Activated naive CD8-positive, alpha-beta T cell treated with anti-CD3 and anti-CD28 coated beads for 36 hours (primary cell): ENCODE data around the gene GNAZ. TPM values are rescaled to one million over a fixed set of nuclear protein-coding genes. Genes with fewer than 3 reads are reported as not detected.
"Not testable (repeated sequence)": the region's sequence is repeated elsewhere in the genome, so short reads cannot be mapped to it uniquely, and the experiment has no call there.

Experiments
- DNase-seq: peaks from one replicate; pipeline ENCODE4 v3.0.0; 2021
- H3K27ac Mint-ChIP-seq: one replicate; pipeline ENCODE4 v1.8.0; 2022; ENCODE audit warnings: mild to moderate bottlenecking, moderate library complexity, mixed read lengths
- H3K27me3 Mint-ChIP-seq: one replicate; pipeline ENCODE4 v1.8.0; 2022; ENCODE audit warnings: mild to moderate bottlenecking, mixed read lengths
- H3K36me3 Mint-ChIP-seq: one replicate; pipeline ENCODE4 v1.8.0; 2021; ENCODE audit warnings: mild to moderate bottlenecking, mixed read lengths
- H3K4me1 Mint-ChIP-seq: one replicate; pipeline ENCODE4 v1.8.0; 2021; ENCODE audit warnings: mixed read lengths
- H3K4me3 Mint-ChIP-seq: one replicate; pipeline ENCODE4 v1.8.0; 2022; ENCODE audit warnings: mild to moderate bottlenecking, moderate library complexity, mixed read lengths
- H3K9me3 Mint-ChIP-seq: one replicate; pipeline ENCODE4 v1.8.0; 2022; ENCODE audit warnings: mixed read lengths
- total RNA-seq, 2 experiments: library from RNA; stranded (reverse); gene quantifications; one replicate each; pipeline ENCODE4 v1.2.3, GENCODE V29; 2021

GNAZ gene
- total RNA-seq, 2 experiments from 2014 or later: 0.43 to 0.54 TPM

DNA sequence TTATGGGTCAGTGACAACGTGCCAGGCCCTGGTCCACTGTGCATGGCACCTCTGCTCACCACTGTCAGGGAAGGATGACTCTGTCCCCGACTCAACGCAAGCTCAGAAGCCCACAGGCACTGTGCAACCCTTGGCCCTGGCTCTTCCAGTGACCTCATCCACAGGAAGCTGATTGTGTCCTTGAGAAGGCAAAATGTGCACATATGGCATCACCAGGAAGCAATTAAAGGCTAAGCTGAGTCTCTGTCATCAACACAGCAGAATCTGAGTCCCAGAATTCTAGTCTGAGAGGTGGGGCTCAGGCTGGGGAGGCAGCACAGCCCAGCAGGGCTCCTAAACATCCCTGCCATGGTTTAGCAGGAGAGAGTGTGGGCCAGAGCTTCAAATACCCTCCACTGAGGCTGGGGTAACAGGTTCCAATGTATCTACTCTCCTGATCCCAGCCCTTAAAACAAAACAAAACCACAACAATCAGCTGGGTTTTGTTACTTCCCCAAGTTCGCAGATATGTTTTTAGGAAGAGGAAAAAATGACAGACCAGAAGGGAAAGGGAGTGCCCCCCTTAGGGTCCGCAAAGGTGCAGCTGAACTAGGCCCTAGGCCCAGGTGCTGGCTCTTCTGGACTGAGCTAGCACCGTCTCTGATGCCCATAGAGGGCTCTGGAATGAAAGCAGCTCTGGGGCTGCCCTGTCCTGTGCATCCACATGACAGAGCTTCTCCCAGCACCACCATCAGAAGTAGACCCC, 33.5 kb upstream of the GNAZ start:
- H3K27ac Mint-ChIP-seq: peak overlapping the region; percentile 66

DNA sequence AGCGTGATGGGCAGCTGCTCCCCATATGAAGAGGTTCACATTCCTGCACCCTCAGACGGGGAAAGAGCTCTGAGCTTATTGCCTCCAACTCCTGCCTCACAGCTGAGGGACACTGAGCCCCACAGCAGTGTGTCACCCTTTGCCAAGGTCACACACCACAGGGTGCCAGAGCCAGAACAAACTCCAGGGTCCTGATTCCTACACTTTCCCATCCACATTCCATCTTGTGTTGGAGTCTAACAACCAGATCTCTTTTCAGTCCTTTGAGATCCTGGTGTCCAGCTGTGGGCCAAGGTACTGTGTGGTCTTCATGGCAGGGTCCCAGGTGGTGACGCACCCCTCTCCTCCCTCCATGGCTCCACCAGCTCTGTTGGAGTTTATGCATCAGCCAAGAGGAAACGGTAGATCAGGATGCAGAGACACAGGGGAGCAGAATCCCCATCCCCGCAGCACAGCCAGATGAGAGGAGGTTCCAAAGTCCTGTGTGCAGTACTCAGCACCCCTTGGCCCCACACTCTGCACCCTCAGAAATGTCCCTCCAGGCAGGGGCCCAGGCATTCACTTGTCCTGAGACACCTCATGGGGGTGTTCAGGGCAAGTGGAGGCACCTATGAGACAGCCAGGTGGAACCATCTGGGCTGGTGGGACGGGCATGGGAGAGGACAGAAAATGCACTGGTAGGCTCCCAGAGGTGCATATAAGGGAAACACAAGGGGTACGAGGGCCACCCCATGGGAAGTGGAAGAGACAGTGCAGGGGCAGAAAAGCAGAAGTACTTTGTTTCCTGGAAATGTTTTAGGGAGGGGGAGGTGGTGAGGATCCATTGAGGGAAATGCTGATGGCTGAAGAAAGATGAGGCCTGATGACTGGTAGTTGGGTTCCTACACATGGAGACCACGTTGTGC, 32.6 kb upstream of the GNAZ start:
- no peaks in the 10 kb centered on the region for H3K9me3 Mint-ChIP-seq
- H3K27me3 Mint-ChIP-seq: peaks cover 9% of the 10 kb centered on the region
- H3K27ac Mint-ChIP-seq: no peak overlapping the region
- peaks cover 9% of the 10 kb centered on the region for H3K4me1 Mint-ChIP-seq
- no peaks in the 10 kb centered on the region for H3K36me3 Mint-ChIP-seq
- no peak overlapping the region for H3K4me3 Mint-ChIP-seq
- no peak for DNase-seq

More for the DNA sequence above, 33.5 kb upstream of the GNAZ start:
- Mint-ChIP-seq H3K36me3 (no peaks in the 10 kb centered on the region), H3K27me3 (peaks cover 9% of the 10 kb centered on the region), H3K4me3 (no peak overlapping the region), H3K9me3 (no peaks in the 10 kb centered on the region), H3K4me1 (peaks cover 9% of the 10 kb centered on the region)
- DNase-seq: no peak

GRCh38 chr22:23038334-23038642, 32.0 kb upstream of the GNAZ start:
- Mint-ChIP-seq H3K27me3 (peaks cover 9% of the 10 kb centered on the region), H3K4me1 (peaks cover 9% of the 10 kb centered on the region), H3K36me3 (no peaks in the 10 kb centered on the region), H3K9me3 (no peaks in the 10 kb centered on the region), H3K4me3 (no peak overlapping the region), H3K27ac (no peak overlapping the region)
- DNase-seq: no peak

DNA sequence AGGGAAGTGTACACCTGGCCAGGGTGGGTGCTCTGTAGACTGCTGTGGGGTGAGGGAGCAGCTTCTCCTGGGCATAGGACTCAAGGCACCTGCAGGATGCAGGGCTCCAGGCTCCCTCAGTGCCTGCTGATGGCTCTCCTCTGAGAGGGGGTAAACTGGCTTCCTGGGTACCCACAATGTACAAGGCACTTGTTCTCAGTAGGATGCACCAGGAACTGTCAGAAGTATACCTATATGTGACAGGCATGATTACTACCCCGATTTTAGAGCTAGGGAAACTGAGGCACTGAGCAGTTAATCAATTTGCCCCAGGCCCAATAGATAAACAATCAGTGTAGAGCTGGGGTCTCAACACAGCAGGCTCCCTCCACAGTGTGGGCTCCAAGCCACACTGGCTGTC, 31.4 kb upstream of the GNAZ start:
- Mint-ChIP-seq H3K27ac (no peak overlapping the region), H3K27me3 (peaks cover 9% of the 10 kb centered on the region), H3K9me3 (no peaks in the 10 kb centered on the region), H3K4me1 (peaks cover 9% of the 10 kb centered on the region), H3K4me3 (no peak overlapping the region), H3K36me3 (no peaks in the 10 kb centered on the region)
- DNase-seq: no peak

GRCh38 chr22:23042179-23042578, 28.1 kb upstream of the GNAZ start:
- DNase-seq: no peak
- H3K9me3 Mint-ChIP-seq: peaks cover 2% of the 10 kb centered on the region
- H3K4me1 Mint-ChIP-seq: no peaks in the 10 kb centered on the region
- H3K4me3 Mint-ChIP-seq: no peak overlapping the region
- peaks cover 2% of the 10 kb centered on the region for H3K36me3 Mint-ChIP-seq
- H3K27me3 Mint-ChIP-seq: peaks cover 13% of the 10 kb centered on the region
- H3K27ac Mint-ChIP-seq: no peak overlapping the region

GRCh38 chr22:23044570-23044969, 25.7 kb upstream of the GNAZ start:
- Mint-ChIP-seq H3K27me3 (peaks cover 32% of the 10 kb centered on the region), H3K9me3 (peaks cover 2% of the 10 kb centered on the region), H3K36me3 (peaks cover 2% of the 10 kb centered on the region), H3K4me1 (no peaks in the 10 kb centered on the region), H3K27ac (no peak overlapping the region), H3K4me3 (no peak overlapping the region)
- DNase-seq: no peak

GRCh38 chr22:23045461-23045860, 24.9 kb upstream of the GNAZ start:
- H3K27ac Mint-ChIP-seq: no peak overlapping the region
- DNase-seq: no peak
- H3K36me3 Mint-ChIP-seq: peaks cover 2% of the 10 kb centered on the region
- peaks cover 33% of the 10 kb centered on the region for H3K27me3 Mint-ChIP-seq
- peaks cover 2% of the 10 kb centered on the region for H3K9me3 Mint-ChIP-seq
- no peaks in the 10 kb centered on the region for H3K4me1 Mint-ChIP-seq
- H3K4me3 Mint-ChIP-seq: no peak overlapping the region

- Mint-ChIP-seq H3K27me3 (peaks cover 37% of the 10 kb centered on the region), H3K36me3 (peaks cover 2% of the 10 kb centered on the region), H3K9me3 (peaks cover 2% of the 10 kb centered on the region), H3K4me1 (peaks cover 2% of the 10 kb centered on the region), H3K4me3 (no peak overlapping the region), H3K27ac (no peak overlapping the region)
- no peak for DNase-seq
These were observed 23.1 kb upstream of the GNAZ start for GRCh38 chr22:23047265-23047664.

DNA sequence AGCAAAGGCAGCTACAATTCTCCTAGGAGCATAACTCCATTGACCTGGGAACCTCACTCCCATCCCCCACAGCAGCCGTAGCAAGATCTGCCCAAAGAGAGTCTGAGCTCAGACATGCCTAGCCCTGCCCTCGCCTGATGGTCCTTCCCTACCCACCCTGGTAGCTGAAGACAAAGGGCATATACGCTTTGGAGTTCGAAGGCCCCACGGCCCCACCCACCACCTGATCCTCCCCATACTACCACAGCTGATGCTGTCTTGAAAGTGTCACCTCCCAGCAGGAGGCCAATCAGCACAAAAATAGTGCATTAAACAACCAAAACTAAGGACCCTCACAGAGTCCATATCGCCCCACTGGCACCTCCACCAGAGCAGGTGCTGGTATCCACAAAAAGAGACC, 22.6 kb upstream of the GNAZ start:
- H3K27ac Mint-ChIP-seq: no peak overlapping the region
- H3K4me1 Mint-ChIP-seq: peaks cover 2% of the 10 kb centered on the region
- peaks cover 37% of the 10 kb centered on the region for H3K27me3 Mint-ChIP-seq
- no peak for DNase-seq
- peaks cover 2% of the 10 kb centered on the region for H3K36me3 Mint-ChIP-seq
- peaks cover 2% of the 10 kb centered on the region for H3K9me3 Mint-ChIP-seq
- H3K4me3 Mint-ChIP-seq: no peak overlapping the region

DNA sequence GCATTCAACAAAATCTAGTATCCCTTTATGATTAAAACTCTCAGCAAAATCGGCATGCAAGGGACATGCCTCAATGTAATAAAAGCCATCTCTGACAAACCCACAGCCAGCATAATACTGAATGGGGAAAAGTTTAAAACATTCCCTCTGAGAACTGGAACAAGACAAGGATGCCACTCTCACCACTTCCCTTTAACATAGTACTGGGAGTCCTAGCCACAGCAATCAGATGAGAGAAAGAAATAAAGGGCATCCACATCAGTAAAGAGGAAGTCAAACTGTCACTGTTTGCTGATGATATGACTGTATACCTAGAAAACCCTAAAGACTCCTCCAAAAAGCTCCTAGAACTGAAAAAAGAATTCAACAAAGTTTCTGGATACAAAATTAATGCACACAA, 19.8 kb upstream of the GNAZ start:
- H3K9me3 Mint-ChIP-seq, H3K4me3 Mint-ChIP-seq, H3K4me1 Mint-ChIP-seq, H3K27ac Mint-ChIP-seq, DNase-seq, H3K36me3 Mint-ChIP-seq: not testable (repeated sequence)
- peaks cover 37% of the 10 kb centered on the region for H3K27me3 Mint-ChIP-seq

DNA sequence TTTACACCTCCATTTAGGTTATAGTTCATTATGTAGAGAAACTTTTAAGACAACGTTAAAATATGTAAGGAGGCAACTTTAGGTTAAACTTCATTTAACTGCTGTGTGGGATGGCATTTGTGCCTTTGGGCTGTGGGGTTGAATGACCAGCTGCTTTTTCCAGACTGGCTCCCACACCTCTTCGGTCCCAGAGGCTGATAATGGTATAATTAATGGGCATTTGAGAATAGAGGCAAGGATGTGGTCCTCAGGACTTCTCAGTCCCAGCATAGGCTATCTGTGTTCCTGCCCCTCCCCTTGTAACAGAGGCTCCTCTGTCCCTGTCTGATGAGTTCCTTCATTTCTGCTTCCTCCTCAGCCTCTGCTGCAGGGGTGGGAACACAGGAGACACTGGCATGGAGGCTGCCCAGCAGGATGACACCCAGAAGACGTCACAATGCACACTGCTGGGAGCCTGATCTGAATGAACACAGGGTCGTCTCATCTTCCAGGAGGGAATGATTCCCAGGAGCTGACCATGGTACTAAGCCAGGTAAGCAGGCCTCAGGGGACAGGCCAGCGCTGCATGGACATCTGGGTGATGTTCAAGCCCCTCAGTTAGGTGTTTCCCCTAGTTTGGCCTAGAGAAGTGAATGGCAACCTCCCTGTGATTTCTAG, 17.1 kb upstream of the GNAZ start:
- peaks cover 8% of the 10 kb centered on the region for H3K4me1 Mint-ChIP-seq
- H3K9me3 Mint-ChIP-seq: peaks cover 8% of the 10 kb centered on the region
- H3K4me3 Mint-ChIP-seq: no peak overlapping the region
- peaks cover 27% of the 10 kb centered on the region for H3K27me3 Mint-ChIP-seq
- H3K27ac Mint-ChIP-seq: no peak overlapping the region
- DNase-seq: no peak
- no peaks in the 10 kb centered on the region for H3K36me3 Mint-ChIP-seq

DNA sequence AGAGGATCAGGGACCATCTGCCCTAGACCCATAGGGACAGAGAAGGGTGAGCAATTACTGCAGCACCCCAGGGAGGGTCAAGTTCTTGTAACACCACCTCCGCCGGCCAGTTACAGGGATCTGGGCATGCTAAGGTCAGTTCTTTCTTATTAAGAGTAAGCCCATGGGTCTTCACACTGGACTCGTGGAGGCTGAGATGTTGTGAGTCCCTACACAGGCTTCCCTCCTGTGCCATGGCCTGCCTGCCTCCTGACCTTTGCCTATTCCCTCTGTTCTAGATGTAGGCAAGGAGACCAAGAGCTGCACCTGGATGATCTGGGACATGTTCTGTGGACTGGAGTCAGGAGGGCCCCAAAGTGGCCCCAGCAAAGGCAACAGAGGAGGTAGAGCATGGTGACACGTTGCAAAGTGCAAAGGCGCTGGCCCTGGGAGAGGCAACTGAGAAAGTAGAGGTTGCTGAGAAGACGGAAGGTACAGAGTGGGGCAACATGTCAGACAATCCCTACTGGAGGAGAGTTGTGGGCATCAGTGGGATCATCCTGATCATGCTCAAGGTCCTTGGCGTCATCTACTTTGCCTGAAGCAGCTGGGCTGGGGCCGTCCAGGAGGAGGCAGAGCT, 16.3 kb upstream of the GNAZ start:
- H3K27ac Mint-ChIP-seq: no peak overlapping the region
- no peaks in the 10 kb centered on the region for H3K36me3 Mint-ChIP-seq
- DNase-seq: no peak
- H3K4me3 Mint-ChIP-seq: no peak overlapping the region
- H3K27me3 Mint-ChIP-seq: peaks cover 19% of the 10 kb centered on the region
- H3K9me3 Mint-ChIP-seq: peaks cover 8% of the 10 kb centered on the region
- H3K4me1 Mint-ChIP-seq: peaks cover 8% of the 10 kb centered on the region

DNA sequence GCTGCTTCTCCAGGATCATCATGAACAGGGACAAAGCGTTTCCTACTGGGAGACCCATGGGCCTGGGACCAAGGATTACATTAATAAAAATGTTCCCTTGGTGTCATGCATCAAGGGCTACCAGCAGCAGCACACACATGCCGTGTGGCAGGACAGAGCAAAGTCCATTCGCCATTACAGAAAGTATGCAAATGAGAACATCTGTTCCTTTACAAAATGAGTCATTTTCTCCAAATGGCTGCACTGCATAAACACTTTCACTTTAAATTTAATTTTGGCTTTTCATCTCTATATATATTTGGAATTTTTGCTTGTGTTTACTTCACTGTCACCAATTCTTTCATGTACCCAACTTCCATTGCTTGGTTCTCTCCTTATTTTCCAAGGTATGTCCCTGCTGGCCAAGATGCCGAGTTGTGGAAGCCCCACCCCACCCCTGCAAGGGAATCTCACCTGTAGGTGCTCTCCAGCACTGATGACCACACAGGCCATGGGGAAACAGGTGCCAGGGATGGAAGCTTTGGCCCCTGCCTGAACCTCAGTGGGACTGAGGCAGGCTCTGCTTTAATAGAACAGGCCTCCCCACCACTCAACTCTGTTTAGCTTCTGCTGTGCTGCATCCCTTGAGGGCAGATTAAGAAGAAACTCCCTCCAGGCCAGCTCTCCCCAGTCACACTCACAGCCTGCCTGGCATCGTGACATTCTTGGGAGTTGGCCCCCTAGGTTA, 15.6 kb upstream of the GNAZ start:
- H3K27me3 Mint-ChIP-seq: peaks cover 13% of the 10 kb centered on the region
- no peak overlapping the region for H3K4me3 Mint-ChIP-seq
- no peak for DNase-seq
- H3K9me3 Mint-ChIP-seq: peaks cover 8% of the 10 kb centered on the region
- peaks cover 8% of the 10 kb centered on the region for H3K4me1 Mint-ChIP-seq
- H3K27ac Mint-ChIP-seq: no peak overlapping the region
- no peaks in the 10 kb centered on the region for H3K36me3 Mint-ChIP-seq

DNA sequence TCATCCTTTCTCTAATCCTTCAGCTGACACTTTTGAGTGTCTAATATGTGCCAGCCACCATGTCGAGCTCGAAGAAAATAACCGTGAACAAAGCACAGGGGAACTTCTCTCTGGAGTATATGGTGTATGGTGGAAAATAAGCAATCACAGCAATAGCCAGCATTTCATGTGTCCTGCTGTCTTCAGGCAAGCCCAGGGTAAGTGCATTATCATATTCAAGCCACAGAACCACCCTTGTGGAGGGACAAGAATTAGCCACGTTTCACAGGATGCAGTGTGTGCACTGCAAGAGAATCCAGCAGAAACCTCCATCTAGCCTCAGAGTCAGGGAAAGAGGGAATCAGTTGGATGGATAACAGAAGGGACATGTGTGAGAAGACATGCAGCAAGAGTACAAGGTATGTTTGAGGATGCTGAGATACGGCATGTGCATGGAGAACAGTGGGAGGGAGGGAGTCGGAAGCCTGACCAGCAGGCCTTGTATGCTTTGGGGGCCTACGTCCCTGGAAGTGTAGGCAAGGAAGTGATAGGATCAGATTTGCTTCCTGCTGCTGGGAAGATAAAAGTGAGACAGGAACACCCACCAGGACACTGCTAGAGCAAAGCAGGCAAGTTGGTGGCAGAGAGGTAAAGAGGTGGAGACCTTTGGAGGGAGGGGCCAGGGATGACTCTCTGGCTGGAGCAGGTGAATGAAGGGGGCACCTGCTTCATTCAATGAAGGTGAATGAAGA, 14.7 kb upstream of the GNAZ start:
- H3K4me1 Mint-ChIP-seq: peaks cover 8% of the 10 kb centered on the region
- peaks cover 8% of the 10 kb centered on the region for H3K9me3 Mint-ChIP-seq
- H3K36me3 Mint-ChIP-seq: no peaks in the 10 kb centered on the region
- H3K4me3 Mint-ChIP-seq: no peak overlapping the region
- peaks cover 5% of the 10 kb centered on the region for H3K27me3 Mint-ChIP-seq
- DNase-seq: no peak
- no peak overlapping the region for H3K27ac Mint-ChIP-seq
